ENCODE results near the gene AKAP1. TPM values are rescaled to one million over a fixed set of nuclear protein-coding genes. Genes with fewer than 3 reads are reported as not detected.

Gene AKAP1
- polyA plus RNA-seq, 1 of the 3 experiments (the other 2 are of a cell fraction) = 36.3 TPM

DNA sequence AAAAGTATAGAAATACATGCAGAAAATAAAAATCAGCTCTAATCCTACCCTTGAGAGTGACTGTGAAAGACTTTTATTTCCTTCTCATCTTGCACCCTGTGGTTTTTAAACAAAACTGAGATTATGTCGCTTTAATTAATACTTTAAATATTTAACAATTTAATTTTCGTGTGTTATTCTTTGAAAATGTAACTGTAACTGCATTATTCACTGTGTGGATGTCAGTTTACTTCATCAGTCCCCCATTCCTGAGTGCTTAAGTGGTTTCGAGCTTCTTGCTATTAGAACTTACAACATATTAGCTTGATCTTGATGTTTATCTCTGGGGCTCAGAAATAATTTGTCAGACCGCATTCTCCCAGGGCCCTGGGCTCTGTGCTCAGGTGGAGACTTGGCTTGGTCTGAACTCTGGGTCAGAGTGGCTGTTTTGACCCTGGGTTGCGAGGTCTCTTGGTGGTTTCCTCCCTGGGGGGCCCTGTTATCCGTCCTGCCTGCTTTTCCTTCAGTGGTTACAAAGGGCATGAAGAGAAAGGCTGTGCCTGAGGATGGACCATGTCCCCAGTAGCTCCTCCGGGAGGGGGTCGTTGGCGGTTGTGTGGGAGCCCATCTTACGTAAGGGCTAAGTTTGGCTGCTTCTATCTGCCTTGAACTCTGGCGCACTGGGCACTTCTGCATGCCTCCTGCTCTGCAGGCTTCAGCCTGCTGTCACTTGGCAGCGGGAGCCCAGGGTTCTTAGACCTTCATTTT is 25.7 kb downstream of the AKAP1 start (continued):
- no peak for TF ChIP-seq FOSL2 (IDR thresholded peaks at IDR 0.05; ENCODE audit: borderline replicate concordance, low read depth)

DNA sequence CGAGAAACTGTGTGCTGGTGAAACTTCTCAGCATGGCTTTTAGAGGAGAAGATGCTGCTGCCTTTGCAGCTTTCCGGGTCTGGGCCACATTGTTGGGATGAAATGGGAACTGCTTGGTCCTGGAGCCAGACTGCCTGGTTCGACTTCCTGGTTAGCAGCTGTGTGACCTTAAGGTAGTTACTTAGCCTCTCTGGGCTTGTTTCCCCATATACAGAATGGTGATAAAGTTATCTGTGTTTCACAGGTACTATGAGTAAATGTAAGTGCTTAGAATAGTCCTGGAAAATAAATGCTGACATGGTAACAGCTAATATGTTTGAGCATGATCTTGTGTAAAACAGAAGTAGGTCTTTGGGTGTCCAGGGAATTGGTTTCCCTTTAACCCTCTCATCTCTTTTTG is 26.3 kb downstream of the AKAP1 start:
- no peaks in the 10 kb centered on the region for H3K79me2 ChIP-seq (ENCODE audit: insufficient read depth)
- TF ChIP-seq FOSL2 (IDR thresholded peaks at IDR 0.05; ENCODE audit: borderline replicate concordance, low read depth) (no peak), JUND (IDR thresholded peaks at IDR 0.05) (no peak), TAF1 (IDR thresholded peaks at IDR 0.05; ENCODE audit: borderline replicate concordance, low read depth, low read length) (no peak), NFIC (IDR thresholded peaks at IDR 0.05; ENCODE audit: borderline replicate concordance) (no peak), RFX5 (IDR thresholded peaks at IDR 0.05; ENCODE audit: low read length) (no peak), CHD2 (IDR thresholded peaks at IDR 0.05; ENCODE audit: low read length, partially characterized antibody) (no peak), GABPA (IDR thresholded peaks at IDR 0.05; ENCODE audit: low read depth) (no peak), RXRA (IDR thresholded peaks at IDR 0.05; ENCODE audit: borderline replicate concordance, low read depth) (no peak), RCOR1 (IDR thresholded peaks at IDR 0.05; ENCODE audit: low read length) (no peak), POLR2AphosphoS5 (IDR thresholded peaks at IDR 0.05; ENCODE audit: low read depth, low read length) (no peak), SIN3A (IDR thresholded peaks at IDR 0.05; ENCODE audit: borderline replicate concordance, low read depth, low read length) (no peak), RAD21 (IDR thresholded peaks at IDR 0.05; ENCODE audit: low read length) (no peak), EP300 (IDR thresholded peaks at IDR 0.05; ENCODE audit: borderline replicate concordance in 1 of 2, low read depth in 1 of 2, low read length in 1 of 2) (no peak), FOXJ3 (CRISPR knock-in tag; IDR thresholded peaks at IDR 0.05) (no peak), FOXM1 (IDR thresholded peaks at IDR 0.05; ENCODE audit: low read depth) (no peak), MEF2A (IDR thresholded peaks at IDR 0.05; ENCODE audit: borderline replicate concordance, low read depth) (no peak), NRF1 (IDR thresholded peaks at IDR 0.05; ENCODE audit: low read depth, low read length) (no peak)
- TF ChIP-seq, protein P1, sequence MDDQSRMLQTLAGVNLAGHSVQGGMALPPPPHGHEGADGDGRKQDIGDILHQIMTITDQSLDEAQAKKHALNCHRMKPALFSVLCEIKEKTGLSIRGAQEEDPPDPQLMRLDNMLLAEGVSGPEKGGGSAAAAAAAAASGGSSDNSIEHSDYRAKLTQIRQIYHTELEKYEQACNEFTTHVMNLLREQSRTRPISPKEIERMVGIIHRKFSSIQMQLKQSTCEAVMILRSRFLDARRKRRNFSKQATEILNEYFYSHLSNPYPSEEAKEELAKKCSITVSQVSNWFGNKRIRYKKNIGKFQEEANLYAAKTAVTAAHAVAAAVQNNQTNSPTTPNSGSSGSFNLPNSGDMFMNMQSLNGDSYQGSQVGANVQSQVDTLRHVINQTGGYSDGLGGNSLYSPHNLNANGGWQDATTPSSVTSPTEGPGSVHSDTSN (IDR thresholded peaks at IDR 0.05) = no peak
- TF ChIP-seq, protein P2, sequence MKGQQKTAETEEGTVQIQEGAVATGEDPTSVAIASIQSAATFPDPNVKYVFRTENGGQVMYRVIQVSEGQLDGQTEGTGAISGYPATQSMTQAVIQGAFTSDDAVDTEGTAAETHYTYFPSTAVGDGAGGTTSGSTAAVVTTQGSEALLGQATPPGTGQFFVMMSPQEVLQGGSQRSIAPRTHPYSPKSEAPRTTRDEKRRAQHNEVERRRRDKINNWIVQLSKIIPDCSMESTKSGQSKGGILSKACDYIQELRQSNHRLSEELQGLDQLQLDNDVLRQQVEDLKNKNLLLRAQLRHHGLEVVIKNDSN (IDR thresholded peaks at IDR 0.05; ENCODE audit: borderline replicate concordance, low read depth) = no peak
- no peaks in the 10 kb centered on the region for H3K27me3 ChIP-seq (ENCODE audit: insufficient read depth)
- no peak overlapping the region for H3K4me2 ChIP-seq
- H2AFZ ChIP-seq (ENCODE audit: low read depth) = no peak overlapping the region
- H3K9me3 ChIP-seq = no peaks in the 10 kb centered on the region
- CTCF ChIA-PET = interaction anchor here (1.6 to 5.8 kb wide), 5 partner anchors 9 to 721 kb away, joined by 6 to 36 read pairs (median 13); no protein-coding TSS in a partner anchor
- H3K4me1 ChIP-seq (ENCODE audit: control insufficient read depth in 1 of 2, insufficient read depth in 2 of 2, low read depth in 1 of 2, low read length in 1 of 2) = peaks cover 0 to 19% of the 10 kb centered on the region in 2 experiments; a peak in 1 of 4 replicates
- POLR2A ChIA-PET = no interaction called here
- H3K9me2 ChIP-seq = no peaks in the 10 kb centered on the region
- peaks cover 0 to 35% of the 10 kb centered on the region in 2 experiments for H3K36me3 ChIP-seq (replicated peaks in 1 of 2; ENCODE audit: control insufficient read depth in 1 of 2, insufficient read depth in 2 of 2, low read length in 1 of 2)
- no peaks in the 10 kb centered on the region for H4K20me1 ChIP-seq (ENCODE audit: insufficient read depth)
- DNase-seq = no peak
- H3K27ac ChIP-seq (ENCODE audit: low read depth in 2 of 2, low read length in 1 of 2) = no peak overlapping the region
- no peaks in the 10 kb centered on the region for H3F3A ChIP-seq (replicated peaks; ENCODE audit: insufficient read depth)
- H3K9ac ChIP-seq = no peak overlapping the region
- H3K4me3 ChIP-seq (ENCODE audit: low read depth in 2 of 2, low read length in 1 of 2) = no peak overlapping the region
- WGBS (ENCODE audit: low lambda C conversion rate) = 98% methylated on average over 3 of the region's 3 CpGs

Data from SK-N-SH (cell line).